Urinary bladder (tissue), 4 donors: Measurements from ENCODE around the gene CNTD1. TPM values are rescaled to one million over a fixed set of nuclear protein-coding genes. Genes with fewer than 3 reads are reported as not detected.
A peak's percentile ranks its signal among the peaks of the same experiment; 100 is the strongest.
"Not testable (repeated sequence)": the region's sequence is repeated elsewhere in the genome, so short reads cannot be mapped to it uniquely, and the experiment has no call there.

Source experiments
- DNase-seq: peaks from one replicate; pipeline ENCODE4 v3.0.0-alpha.2; 2015; ENCODE audit errors: extremely low spot score
- H3K27ac ChIP-seq: one replicate; pipeline ENCODE4 v1.5.1; 2013; ENCODE audit warnings: low read depth, mild to moderate bottlenecking, moderate library complexity
- H3K36me3 ChIP-seq: one replicate; pipeline ENCODE4 v1.6.1; 2013; ENCODE audit warnings: mild to moderate bottlenecking, moderate library complexity; ENCODE audit not compliant: insufficient read depth
- H3K4me1 ChIP-seq: one replicate; pipeline ENCODE4 v1.6.1; 2013; ENCODE audit warnings: mild to moderate bottlenecking, moderate library complexity; ENCODE audit not compliant: insufficient read depth
- H3K4me3 ChIP-seq: one replicate; pipeline ENCODE4 v1.5.1; 2013; ENCODE audit warnings: low read depth, low read length
- WGBS: extraction: QIAGEN DNeasy Blood & Tissue Kit; methylation state at CpG from one replicate; pipeline ENCODE4 v1.1.7; 2013; 5-methylcytosine and 5-hydroxymethylcytosine counted together
- polyA plus RNA-seq: library from polyadenylated mRNA; stranded (reverse); fragments of 200-250 nt; gene quantifications from one replicate; pipeline ENCODE4 v1.2.3, GENCODE V29; 2013
- small RNA-seq: library from RNA; depleted of rRNA; stranded (forward); fragments of <200 nt; gene quantifications from one replicate; pipeline ENCODE3, GENCODE V24; 2014
- total RNA-seq: library from RNA; depleted of rRNA; stranded (reverse); fragments of >200 nt; gene quantifications from one replicate; pipeline ENCODE4 v1.2.3, GENCODE V29; 2014
- donor health status: healthy with polysubstance abuse.
- donor health status: healthy.

Gene CNTD1
- total and polyA plus RNA-seq, 2 donors: 0.37 to 0.71 TPM

GRCh38 chr17:42850954-42851353, 52.3 kb downstream of the CNTD1 start, which contains the start of gene AOC3:
Gene AOC3 (plus strand): TSS chr17:42851199. CDS start chr17:42851344, 145 bp downstream.
- H3K4me3 ChIP-seq: peak within 1 kb of the TSS; percentile 35
- H3K4me1 ChIP-seq: no peaks in the 10 kb centered on the region
- 15% methylated on average over 9 of the region's 9 CpGs for WGBS
- H3K36me3 ChIP-seq: no peaks in the 10 kb centered on the region
- peak within 1 kb of the TSS; percentile 31 for H3K27ac ChIP-seq
- DNase-seq: no peak

GRCh38 chr17:42851371-42852240, 52.9 kb downstream of the CNTD1 start:
- DNase-seq, H3K36me3 ChIP-seq, H3K4me1 ChIP-seq: not testable (repeated sequence)
- 50% methylated on average over 25 of the region's 28 CpGs for WGBS
- Histone ChIP-seq H3K4me3 (peak overlapping the region; percentile 35), H3K27ac (peak overlapping the region; percentile 31)

- H3K27ac ChIP-seq: peak overlapping the region; percentile 34
- no peaks in the 10 kb centered on the region for H3K36me3 ChIP-seq
- H3K4me1 ChIP-seq: no peaks in the 10 kb centered on the region
- 52% methylated on average over 15 of the region's 15 CpGs for WGBS
- no peak for DNase-seq
- peak overlapping the region; percentile 16 for H3K4me3 ChIP-seq
These were observed 53.7 kb downstream of the CNTD1 start for GRCh38 chr17:42852351-42852750.

GRCh38 chr17:42853004-42853403, 54.3 kb downstream of the CNTD1 start:
- WGBS: 15% methylated on average over 4 of the region's 4 CpGs
- no peaks in the 10 kb centered on the region for H3K4me1 ChIP-seq
- H3K36me3 ChIP-seq: no peaks in the 10 kb centered on the region
- H3K4me3 ChIP-seq: peak overlapping the region; percentile 6
- DNase-seq: no peak
- H3K27ac ChIP-seq: no peak overlapping the region

- Histone ChIP-seq H3K4me1 (no peaks in the 10 kb centered on the region), H3K27ac (no peak overlapping the region), H3K4me3 (peak overlapping the region; percentile 2), H3K36me3 (no peaks in the 10 kb centered on the region)
- 46% methylated on average over 5 of the region's 5 CpGs for WGBS
- no peak for DNase-seq
These were observed 54.9 kb downstream of the CNTD1 start for GRCh38 chr17:42853597-42853967.

GRCh38 chr17:42853968-42854790, 55.5 kb downstream of the CNTD1 start:
- 61% methylated on average over 15 of the region's 15 CpGs for WGBS
- no peaks in the 10 kb centered on the region for H3K4me1 ChIP-seq
- DNase-seq: no peak

GRCh38 chr17:42855048-42855596, 56.5 kb downstream of the CNTD1 start:
- no peak for DNase-seq
- H3K4me1 ChIP-seq: no peaks in the 10 kb centered on the region
- 63% methylated on average over 8 of the region's 8 CpGs for WGBS
- H3K36me3 ChIP-seq: no peaks in the 10 kb centered on the region
- H3K4me3 ChIP-seq: no peak overlapping the region
- no peak overlapping the region for H3K27ac ChIP-seq

More at GRCh38 chr17:42853968-42854790, 55.5 kb downstream of the CNTD1 start:
- H3K4me3 ChIP-seq: peak overlapping the region; percentile 2
- H3K36me3 ChIP-seq: no peaks in the 10 kb centered on the region
- no peak overlapping the region for H3K27ac ChIP-seq

GRCh38 chr17:42856093-42856492, 57.4 kb downstream of the CNTD1 start:
- DNase-seq, H3K4me1 ChIP-seq, H3K4me3 ChIP-seq, H3K27ac ChIP-seq, H3K36me3 ChIP-seq: not testable (repeated sequence)
- 67% methylated on average over 7 of the region's 8 CpGs for WGBS

- H3K36me3 ChIP-seq, H3K27ac ChIP-seq, H3K4me1 ChIP-seq, H3K4me3 ChIP-seq, DNase-seq: not testable (repeated sequence)
- WGBS: 58% methylated on average over 6 of the region's 8 CpGs
These were observed 57.9 kb downstream of the CNTD1 start for GRCh38 chr17:42856516-42856915.

GRCh38 chr17:42857389-42857788, 58.7 kb downstream of the CNTD1 start:
- Histone ChIP-seq H3K4me1 (no peaks in the 10 kb centered on the region), H3K36me3 (no peaks in the 10 kb centered on the region), H3K4me3 (no peak overlapping the region), H3K27ac (no peak overlapping the region)
- WGBS: 72% methylated on average over 1 of the region's 1 CpG
- no peak for DNase-seq

Small RNA genes within 50 kb of the gene (small RNA-seq; reads per million reads assigned to genes)
- not detected for gene HMGN2P15
- not detected for gene MIR6781

Other genes with a start within 250 kb of the CNTD1 start
- gene HSD17B1, start 245.9 kb upstream of the CNTD1 start, total RNA-seq: 1.5 TPM
- gene HSD17B1, start 245.9 kb upstream of the CNTD1 start, polyA plus RNA-seq: 2.5 TPM
- 8.8 TPM for gene COASY, start 236.7 kb upstream of the CNTD1 start, total RNA-seq
- 43.7 TPM for gene COASY, start 236.7 kb upstream of the CNTD1 start, polyA plus RNA-seq
- gene MLX, start 231.8 kb upstream of the CNTD1 start, total RNA-seq: 17.1 TPM
- gene MLX, start 231.8 kb upstream of the CNTD1 start, polyA plus RNA-seq: 38.0 TPM
- gene PSMC3IP, start 221.1 kb upstream of the CNTD1 start, total RNA-seq: 4.5 TPM
- 7.9 TPM for gene PSMC3IP, start 221.1 kb upstream of the CNTD1 start, polyA plus RNA-seq
- 49.9 TPM for gene RETREG3, start 189.5 kb upstream of the CNTD1 start, total RNA-seq
- 21.2 TPM for gene RETREG3, start 189.5 kb upstream of the CNTD1 start, polyA plus RNA-seq
- gene TUBG1, start 189.2 kb upstream of the CNTD1 start, total RNA-seq: 15.2 TPM
- 42.9 TPM for gene TUBG1, start 189.2 kb upstream of the CNTD1 start, polyA plus RNA-seq
- gene TUBG2, start 139.6 kb upstream of the CNTD1 start, total RNA-seq: 17.3 TPM
- gene TUBG2, start 139.6 kb upstream of the CNTD1 start, polyA plus RNA-seq: 38.4 TPM
- 15.7 TPM for gene PLEKHH3, start 121.9 kb upstream of the CNTD1 start, total RNA-seq
- gene PLEKHH3, start 121.9 kb upstream of the CNTD1 start, polyA plus RNA-seq: 46.0 TPM
- 1.6 TPM for gene CCR10, start 117.0 kb upstream of the CNTD1 start, total RNA-seq
- gene CCR10, start 117.0 kb upstream of the CNTD1 start, polyA plus RNA-seq: 3.6 TPM
- 14.6 TPM for gene CNTNAP1, start 116.3 kb upstream of the CNTD1 start, total RNA-seq
- 20.1 TPM for gene CNTNAP1, start 116.3 kb upstream of the CNTD1 start, polyA plus RNA-seq
- gene EZH1, start 53.8 kb upstream of the CNTD1 start, total RNA-seq: 32.9 TPM
- gene EZH1, start 53.8 kb upstream of the CNTD1 start, polyA plus RNA-seq: 40.4 TPM
- 16.0 TPM for gene RAMP2, start 37.6 kb upstream of the CNTD1 start, total RNA-seq
- 51.9 TPM for gene RAMP2, start 37.6 kb upstream of the CNTD1 start, polyA plus RNA-seq
- gene VPS25, start 25.4 kb upstream of the CNTD1 start, total RNA-seq: 32.6 TPM
- gene VPS25, start 25.4 kb upstream of the CNTD1 start, polyA plus RNA-seq: 71.6 TPM
- 0.26 TPM for gene WNK4, start 18.3 kb upstream of the CNTD1 start, total RNA-seq
- 0.23 TPM for gene WNK4, start 18.3 kb upstream of the CNTD1 start, polyA plus RNA-seq
- 57.5 TPM for gene COA3, start 157 bp upstream of the CNTD1 start, total RNA-seq
- gene COA3, start 157 bp upstream of the CNTD1 start, polyA plus RNA-seq: 89.9 TPM
- gene BECN1, start 25.4 kb downstream of the CNTD1 start, total RNA-seq: 51.4 TPM
- gene BECN1, start 25.4 kb downstream of the CNTD1 start, polyA plus RNA-seq: 82.7 TPM
- 31.1 TPM for gene PSME3, start 34.5 kb downstream of the CNTD1 start, total RNA-seq
- 79.7 TPM for gene PSME3, start 34.5 kb downstream of the CNTD1 start, polyA plus RNA-seq
- 0.42 TPM for gene AOC2, start 45.7 kb downstream of the CNTD1 start, total RNA-seq
- gene AOC2, start 45.7 kb downstream of the CNTD1 start, polyA plus RNA-seq: 2.1 TPM
- gene AOC3, start 52.3 kb downstream of the CNTD1 start, total RNA-seq: 40.6 TPM
- gene AOC3, start 52.3 kb downstream of the CNTD1 start, polyA plus RNA-seq: 319 TPM
- not detected for gene G6PC1, start 101.9 kb downstream of the CNTD1 start, total RNA-seq
- 0.15 TPM for gene G6PC1, start 101.9 kb downstream of the CNTD1 start, polyA plus RNA-seq
- 20.6 TPM for gene AARSD1, start 165.6 kb downstream of the CNTD1 start, total RNA-seq
- 36.2 TPM for gene AARSD1, start 165.6 kb downstream of the CNTD1 start, polyA plus RNA-seq
- 6.8 TPM for gene PTGES3L, start 181.2 kb downstream of the CNTD1 start, total RNA-seq
- gene PTGES3L, start 181.2 kb downstream of the CNTD1 start, polyA plus RNA-seq: 18.6 TPM
- 9.9 TPM for gene RUNDC1, start 181.7 kb downstream of the CNTD1 start, total RNA-seq
- gene RUNDC1, start 181.7 kb downstream of the CNTD1 start, polyA plus RNA-seq: 12.3 TPM
- gene RPL27, start 199.6 kb downstream of the CNTD1 start, total RNA-seq: 1,142 TPM
- 3,115 TPM for gene RPL27, start 199.6 kb downstream of the CNTD1 start, polyA plus RNA-seq
- 11.4 TPM for gene IFI35, start 207.9 kb downstream of the CNTD1 start, total RNA-seq
- gene IFI35, start 207.9 kb downstream of the CNTD1 start, polyA plus RNA-seq: 34.8 TPM
- 40.3 TPM for gene VAT1, start 223.5 kb downstream of the CNTD1 start, total RNA-seq
- 175 TPM for gene VAT1, start 223.5 kb downstream of the CNTD1 start, polyA plus RNA-seq
- 1.6 TPM for gene RND2, start 226.4 kb downstream of the CNTD1 start, total RNA-seq
- gene RND2, start 226.4 kb downstream of the CNTD1 start, polyA plus RNA-seq: 1.5 TPM